Osteoblast (primary cell): ENCODE results near the gene SORBS2. TPM values are rescaled to one million over a fixed set of nuclear protein-coding genes. Genes with fewer than 3 reads are reported as not detected.

ENCODE experiments used
- DNase-seq: peaks from one replicate; pipeline ENCODE4 v3.0.0; 2011; ENCODE audit warnings: low spot score, mixed read lengths; ENCODE audit not compliant: insufficient read length; ENCODE audit errors: missing footprints
- H2AFZ ChIP-seq: 2 replicates; pipeline ENCODE4 v1.6.0; 2011; ENCODE audit warnings: mild to moderate bottlenecking, low read length
- H3K27ac ChIP-seq: 2 replicates; pipeline ENCODE4 v1.5.1; 2011; ENCODE audit warnings: mild to moderate bottlenecking, low read depth, low read length, moderate library complexity
- H3K27me3 ChIP-seq: 2 replicates; pipeline ENCODE4 v1.6.0; 2012; ENCODE audit warnings: mild to moderate bottlenecking, control low read depth, inconsistent platforms, low read length, moderate library complexity; ENCODE audit not compliant: insufficient read depth
- H3K36me3 ChIP-seq: 2 replicates; pipeline ENCODE4 v1.5.1; 2011; ENCODE audit warnings: mild to moderate bottlenecking, low read length, control low read depth, moderate library complexity; ENCODE audit not compliant: insufficient read depth
- H3K4me1 ChIP-seq: 2 replicates; pipeline ENCODE4 v1.5.1; 2011; ENCODE audit warnings: mild to moderate bottlenecking, low read length, control low read depth, moderate library complexity; ENCODE audit not compliant: insufficient read depth
- H3K4me2 ChIP-seq: 2 replicates; pipeline ENCODE4 v1.6.0; 2011; ENCODE audit warnings: mild to moderate bottlenecking, low read length; ENCODE audit not compliant: insufficient read depth
- H3K4me3 ChIP-seq: fragments of 200-600 bp; sonication (generic); 3 replicates; pipeline ENCODE4 v1.5.1; 2012; ENCODE audit warnings: mild to moderate bottlenecking, low read length, inconsistent platforms; ENCODE audit not compliant: insufficient read depth
- H3K79me2 ChIP-seq: 2 replicates; pipeline ENCODE4 v1.6.0; 2012; ENCODE audit warnings: mild to moderate bottlenecking, low read length, control low read depth, inconsistent platforms; ENCODE audit not compliant: insufficient read depth
- H3K9me3 ChIP-seq: 2 replicates; pipeline ENCODE4 v1.5.1; 2011; ENCODE audit warnings: low read depth, low read length, control low read depth
- H4K20me1 ChIP-seq: 2 replicates; pipeline ENCODE4 v1.6.0; 2012; ENCODE audit warnings: mild to moderate bottlenecking, low read length, control low read depth; ENCODE audit not compliant: insufficient read depth
- total RNA-seq: library from RNA; depleted of rRNA; stranded (reverse); fragments of >200 nt; gene quantifications from 2 replicates; pipeline ENCODE4 v1.2.3, GENCODE V29; 2012
- TF ChIP-seq, protein P1 (sequence below): IDR thresholded peaks from 2 replicates; pipeline ENCODE4 v1.5.1; 2011; ENCODE audit warnings: mild to moderate bottlenecking, low read depth, low read length, moderate library complexity; ENCODE audit errors: extremely low read depth

Gene SORBS2
- total RNA-seq, 1 donor, result 85.0 TPM

DNA sequence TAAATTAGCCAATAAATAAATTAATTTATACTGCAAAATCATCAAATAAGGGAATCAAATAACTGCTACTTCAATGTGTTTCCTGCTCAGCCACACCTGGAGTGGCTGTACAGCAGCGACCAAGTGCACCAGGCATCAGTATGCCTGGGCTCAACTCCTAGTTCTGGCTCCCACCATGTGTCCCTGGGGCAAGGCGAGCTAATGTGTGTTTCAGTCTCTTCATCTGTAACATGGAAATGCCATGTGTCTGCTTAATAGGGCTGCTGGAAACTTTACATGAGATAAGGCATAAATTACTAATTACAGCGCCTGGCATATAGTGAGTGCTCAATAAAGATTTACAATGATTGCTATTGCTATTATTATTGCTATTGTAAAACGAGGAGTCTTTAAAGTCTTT is 167.6 kb downstream of the SORBS2 start:
- Histone ChIP-seq H3K27ac (no peak overlapping the region), H3K36me3 (peaks cover 24% of the 10 kb centered on the region), H3K4me2 (no peak overlapping the region)

DNA sequence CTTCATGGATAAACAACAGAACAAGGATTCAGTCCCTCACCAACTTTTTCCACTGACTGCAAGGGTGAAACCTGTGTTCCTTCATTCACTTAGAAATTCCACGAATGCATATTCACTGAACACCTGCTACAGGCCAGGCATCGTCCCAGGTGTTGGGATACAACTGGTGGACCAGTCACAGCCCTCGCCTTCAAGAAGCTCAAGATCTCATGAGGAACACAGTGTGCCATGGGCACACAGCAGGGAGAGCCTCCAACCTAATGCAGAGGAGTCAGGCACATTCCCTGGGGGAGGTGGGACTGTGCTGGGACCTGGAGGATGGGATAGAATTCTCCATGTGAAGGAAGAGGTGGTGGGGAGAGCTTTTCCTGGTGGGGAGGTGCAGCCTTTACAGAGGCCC is 169.1 kb downstream of the SORBS2 start:
- peaks cover 19% of the 10 kb centered on the region for H3K36me3 ChIP-seq
- no peak overlapping the region for H3K4me3 ChIP-seq
- H3K27ac ChIP-seq, result no peak overlapping the region
- no peaks in the 10 kb centered on the region for H3K4me1 ChIP-seq
- no peaks in the 10 kb centered on the region for H4K20me1 ChIP-seq
- TF ChIP-seq, protein P1, sequence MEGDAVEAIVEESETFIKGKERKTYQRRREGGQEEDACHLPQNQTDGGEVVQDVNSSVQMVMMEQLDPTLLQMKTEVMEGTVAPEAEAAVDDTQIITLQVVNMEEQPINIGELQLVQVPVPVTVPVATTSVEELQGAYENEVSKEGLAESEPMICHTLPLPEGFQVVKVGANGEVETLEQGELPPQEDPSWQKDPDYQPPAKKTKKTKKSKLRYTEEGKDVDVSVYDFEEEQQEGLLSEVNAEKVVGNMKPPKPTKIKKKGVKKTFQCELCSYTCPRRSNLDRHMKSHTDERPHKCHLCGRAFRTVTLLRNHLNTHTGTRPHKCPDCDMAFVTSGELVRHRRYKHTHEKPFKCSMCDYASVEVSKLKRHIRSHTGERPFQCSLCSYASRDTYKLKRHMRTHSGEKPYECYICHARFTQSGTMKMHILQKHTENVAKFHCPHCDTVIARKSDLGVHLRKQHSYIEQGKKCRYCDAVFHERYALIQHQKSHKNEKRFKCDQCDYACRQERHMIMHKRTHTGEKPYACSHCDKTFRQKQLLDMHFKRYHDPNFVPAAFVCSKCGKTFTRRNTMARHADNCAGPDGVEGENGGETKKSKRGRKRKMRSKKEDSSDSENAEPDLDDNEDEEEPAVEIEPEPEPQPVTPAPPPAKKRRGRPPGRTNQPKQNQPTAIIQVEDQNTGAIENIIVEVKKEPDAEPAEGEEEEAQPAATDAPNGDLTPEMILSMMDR, result no peak
- no peak overlapping the region for H2AFZ ChIP-seq
- no peak overlapping the region for H3K4me2 ChIP-seq
- H3K79me2 ChIP-seq, result no peaks in the 10 kb centered on the region
- no peak for DNase-seq
- H3K9me3 ChIP-seq, result no peaks in the 10 kb centered on the region
- no peaks in the 10 kb centered on the region for H3K27me3 ChIP-seq

More for the DNA sequence above, 167.6 kb downstream of the SORBS2 start:
- Histone ChIP-seq H3K4me3 (no peak overlapping the region), H2AFZ (no peak overlapping the region), H4K20me1 (no peaks in the 10 kb centered on the region), H3K27me3 (no peaks in the 10 kb centered on the region), H3K9me3 (no peaks in the 10 kb centered on the region), H3K4me1 (no peaks in the 10 kb centered on the region), H3K79me2 (no peaks in the 10 kb centered on the region)
- TF ChIP-seq, protein P1, result no peak
- no peak for DNase-seq

DNA sequence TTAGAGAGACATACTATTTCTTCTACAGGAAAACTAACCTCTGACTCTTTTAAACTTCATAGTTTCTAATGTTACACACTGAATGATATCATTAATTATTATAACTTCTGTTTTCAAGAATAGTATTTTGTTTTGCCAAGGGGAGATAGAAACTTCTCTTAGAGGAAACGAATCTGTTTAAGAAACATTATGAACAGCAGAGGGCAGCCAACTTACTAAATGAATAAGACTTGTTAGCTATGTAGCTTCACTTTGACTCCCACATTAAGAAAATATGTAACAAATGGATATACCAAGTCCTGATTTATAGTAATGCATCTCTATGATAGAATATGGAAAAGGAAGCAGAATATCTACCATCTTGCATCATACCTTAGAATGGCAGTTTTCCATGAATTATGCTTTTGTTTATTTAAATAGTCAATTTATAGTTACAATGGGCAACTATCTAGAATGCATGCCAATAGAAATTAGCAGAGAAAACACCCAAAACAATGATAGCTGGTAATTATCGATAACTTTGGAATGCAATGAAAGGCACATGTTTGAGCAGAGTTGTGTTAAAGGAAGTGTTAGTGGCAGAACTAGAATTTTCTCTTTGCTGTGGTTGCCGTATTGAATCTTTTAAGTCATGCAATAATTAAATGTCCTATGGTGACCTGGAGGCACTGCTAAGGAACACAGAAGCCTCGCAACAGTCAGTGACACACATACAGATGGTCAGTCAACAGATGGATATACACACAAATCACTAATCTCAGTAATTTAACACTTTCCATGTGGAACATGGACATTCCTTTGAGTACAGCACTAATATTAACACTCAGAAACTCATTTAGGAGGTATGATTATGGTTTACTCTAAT is 171.0 kb downstream of the SORBS2 start:
- Histone ChIP-seq H3K27me3 (no peaks in the 10 kb centered on the region), H3K4me2 (no peak overlapping the region), H3K4me3 (no peak overlapping the region), H3K36me3 (peaks cover 7% of the 10 kb centered on the region), H3K27ac (no peak overlapping the region), H3K4me1 (no peaks in the 10 kb centered on the region), H2AFZ (no peak overlapping the region), H3K9me3 (no peaks in the 10 kb centered on the region), H4K20me1 (no peaks in the 10 kb centered on the region), H3K79me2 (no peaks in the 10 kb centered on the region)
- peak; percentile 88 for DNase-seq
- TF ChIP-seq, protein P1, result peak; percentile 54

DNA sequence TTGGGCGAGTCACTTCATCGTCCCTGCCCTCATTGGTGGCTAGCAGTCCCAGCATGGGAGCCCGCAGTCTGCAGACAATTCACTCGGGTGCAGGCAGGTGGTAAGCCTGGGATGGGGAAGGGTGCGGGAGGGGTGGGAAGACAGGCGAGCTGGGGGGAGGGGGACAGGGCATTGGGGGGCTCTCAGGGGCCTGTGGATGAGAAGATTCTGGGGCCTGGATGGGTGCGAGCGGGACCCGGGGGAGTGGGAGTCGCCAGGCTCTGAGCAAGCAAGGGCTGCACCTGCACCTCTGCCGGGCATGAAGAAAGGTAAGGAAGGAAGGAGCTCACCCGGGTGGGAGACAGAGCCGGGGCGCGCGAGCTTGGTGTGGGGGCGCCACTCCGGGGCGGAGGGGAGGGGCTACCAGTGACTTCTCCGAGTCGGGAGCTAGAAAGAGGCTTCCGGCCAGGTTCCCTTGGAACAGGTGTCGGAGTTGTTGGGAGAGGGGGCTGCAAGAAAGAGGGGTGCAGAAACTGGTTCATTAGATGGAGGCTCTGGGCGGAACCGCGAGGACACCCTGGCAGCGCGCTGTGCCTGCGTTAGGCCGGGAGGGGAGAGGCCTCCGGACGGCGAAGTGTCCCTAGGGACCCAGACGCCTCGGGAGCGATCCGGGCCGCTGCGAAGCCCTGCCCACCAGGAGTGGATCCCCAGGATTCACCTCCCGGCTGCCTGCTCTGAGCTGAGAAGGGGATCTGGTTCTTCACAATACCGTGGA is 173.3 kb downstream of the SORBS2 start:
- H3K4me1 ChIP-seq, result no peaks in the 10 kb centered on the region
- no peak overlapping the region for H2AFZ ChIP-seq
- no peak overlapping the region for H3K27ac ChIP-seq
- TF ChIP-seq, protein P1, result no peak
- H3K9me3 ChIP-seq, result no peaks in the 10 kb centered on the region
- H4K20me1 ChIP-seq, result no peaks in the 10 kb centered on the region
- no peak overlapping the region for H3K4me3 ChIP-seq
- DNase-seq, result no peak
- H3K4me2 ChIP-seq, result no peak overlapping the region
- no peaks in the 10 kb centered on the region for H3K27me3 ChIP-seq
- H3K36me3 ChIP-seq, result no peaks in the 10 kb centered on the region
- H3K79me2 ChIP-seq, result no peaks in the 10 kb centered on the region
